Panc1 (cell line): ENCODE results near the gene APOO. TPM values are rescaled to one million over a fixed set of nuclear protein-coding genes. Genes with fewer than 3 reads are reported as not detected.

Experiments used
- ATAC-seq: fragments of 200-7000 bp; cut with Tn5 transposase; 2 replicates; pipeline ENCODE4 v1.9.1; 2020; ENCODE audit warnings: mild to moderate bottlenecking, moderate library complexity
- BruUV-seq: library from RNA; stranded (reverse); fragments of 400-500 nt; replicated peaks from 2 replicates; lab custom pipeline; 2021; lab: Mats Ljungman, UMichigan
- CTCF ChIA-PET: fragments of 300-600 bp; sonication (Branson Sonifier 250); formaldehyde crosslinking; loops from one replicate; lab custom pipeline; 2022; ENCODE audit warnings: antibody characterized with exemption; lab: Charles Lee
- POLR2A ChIA-PET: fragments of 300-600 bp; sonication (Branson Sonifier 250); formaldehyde crosslinking; loops from one replicate; lab custom pipeline; 2022; ENCODE audit warnings: antibody characterized with exemption; lab: Charles Lee
- DNase-seq: peaks from one replicate; pipeline ENCODE4 v3.0.0-alpha.2; 2010; ENCODE audit warnings: low read depth, low spot score
- H3K27ac ChIP-seq: 2 replicates; pipeline ENCODE4 v1.5.1; 2011; ENCODE audit warnings: mild to moderate bottlenecking, low read length, inconsistent platforms
- H3K27me3 ChIP-seq: fragments of 200-500 bp; sonication (Bioruptor generic); 2 replicates; pipeline ENCODE4 v1.6.0; 2014; ENCODE audit warnings: low read length, inconsistent platforms; ENCODE audit not compliant: control insufficient read depth, insufficient read depth
- H3K36me3 ChIP-seq: fragments of 200-500 bp; sonication (Bioruptor generic); 2 replicates; pipeline ENCODE4 v1.5.1; 2014; ENCODE audit warnings: inconsistent platforms, mild to moderate bottlenecking, low read length, moderate library complexity; ENCODE audit not compliant: control insufficient read depth, insufficient read depth
- H3K4me1 ChIP-seq: 2 replicates; pipeline ENCODE4 v1.5.1; 2011; ENCODE audit warnings: inconsistent platforms, mild to moderate bottlenecking, low read length, moderate library complexity; ENCODE audit not compliant: control insufficient read depth, insufficient read depth
- H3K4me3 ChIP-seq, 2 experiments: 2 replicates each; pipeline ENCODE4 v1.5.1; 2011 to 2012; ENCODE audit warnings: low read depth in 2 of 2, low read length in 2 of 2, mild to moderate bottlenecking in 2 of 2, inconsistent platforms in 1 of 2, moderate library complexity in 1 of 2
- H3K9me3 ChIP-seq: fragments of 200-500 bp; sonication (Bioruptor generic); 2 replicates; pipeline ENCODE4 v1.5.1; 2014; ENCODE audit warnings: low read depth, mild to moderate bottlenecking, inconsistent platforms, low read length, moderate library complexity; ENCODE audit not compliant: control insufficient read depth, insufficient read depth
- CTCF ChIP-seq: fragments of 450-650 bp; IDR thresholded peaks from 2 replicates; pipeline ENCODE4 v1.5.1; 2017; ENCODE audit warnings: mild to moderate bottlenecking
- POLR2AphosphoS5 ChIP-seq: IDR thresholded peaks from 2 replicates; pipeline ENCODE4 v1.6.1; 2012; ENCODE audit warnings: mild to moderate bottlenecking, low read depth, low read length, moderate library complexity
- SIN3A ChIP-seq: IDR thresholded peaks from 2 replicates; pipeline ENCODE4 v1.6.1; 2012; ENCODE audit warnings: low read depth, mild to moderate bottlenecking, low read length, moderate library complexity, borderline replicate concordance; ENCODE audit not compliant: insufficient read depth
- TCF7L2 ChIP-seq: IDR thresholded peaks from 2 replicates; pipeline ENCODE4 v1.6.1; 2011; ENCODE audit warnings: mild to moderate bottlenecking, low read depth, low read length, inconsistent platforms
- in situ Hi-C: cut with HindIII; loops from 2 replicates; pipeline ENCODE4 v1.10.0; 2016; ENCODE audit warnings: low sequenced_read_pairs, low pct_unique_long_range_greater_than_20kb
- intact Hi-C: fragments of 100-400 bp; cut with micrococcal nuclease; formaldehyde crosslinking; loops from one replicate; pipeline ENCODE4 v1.10.0; 2022; ENCODE audit not compliant: unreplicated experiment
- total RNA-seq: library from RNA; stranded (reverse); gene quantifications from one replicate; pipeline ENCODE4 v1.2.1, GENCODE V29; 2021; ENCODE audit not compliant: unreplicated experiment
- TF ChIP-seq, protein P1 (sequence below), 2 experiments: IDR thresholded peaks; 2 replicates each; pipeline ENCODE4 v1.6.1; 2011 to 2012; ENCODE audit warnings: low read depth in 2 of 2, control low read depth in 1 of 2, low read length in 1 of 2, mild to moderate bottlenecking in 1 of 2, moderate library complexity in 1 of 2; ENCODE audit not compliant: insufficient read depth in 1 of 2

APOO gene
- total RNA-seq, 1 experiment from 2014 or later, result 36.8 TPM

- Histone ChIP-seq H3K9me3 (no peaks in the 10 kb centered on the region), H3K27ac (no peak overlapping the region), H3K4me1 (peaks cover 13% of the 10 kb centered on the region), H3K4me3 (no peak overlapping the region), H3K36me3 (no peaks in the 10 kb centered on the region), H3K27me3 (no peaks in the 10 kb centered on the region)
- intact Hi-C loops, result no loop called here
- in situ Hi-C loops, result no loop called here
- CTCF ChIA-PET, result interaction anchor here (0.7 kb wide), 1 partner anchor 19 kb away, joined by 6 read pairs; no protein-coding TSS in a partner anchor
- no TSS peak for BruUV-seq
- DNase-seq, result no peak
- ATAC-seq, result no peak
- TF ChIP-seq, protein P1, sequence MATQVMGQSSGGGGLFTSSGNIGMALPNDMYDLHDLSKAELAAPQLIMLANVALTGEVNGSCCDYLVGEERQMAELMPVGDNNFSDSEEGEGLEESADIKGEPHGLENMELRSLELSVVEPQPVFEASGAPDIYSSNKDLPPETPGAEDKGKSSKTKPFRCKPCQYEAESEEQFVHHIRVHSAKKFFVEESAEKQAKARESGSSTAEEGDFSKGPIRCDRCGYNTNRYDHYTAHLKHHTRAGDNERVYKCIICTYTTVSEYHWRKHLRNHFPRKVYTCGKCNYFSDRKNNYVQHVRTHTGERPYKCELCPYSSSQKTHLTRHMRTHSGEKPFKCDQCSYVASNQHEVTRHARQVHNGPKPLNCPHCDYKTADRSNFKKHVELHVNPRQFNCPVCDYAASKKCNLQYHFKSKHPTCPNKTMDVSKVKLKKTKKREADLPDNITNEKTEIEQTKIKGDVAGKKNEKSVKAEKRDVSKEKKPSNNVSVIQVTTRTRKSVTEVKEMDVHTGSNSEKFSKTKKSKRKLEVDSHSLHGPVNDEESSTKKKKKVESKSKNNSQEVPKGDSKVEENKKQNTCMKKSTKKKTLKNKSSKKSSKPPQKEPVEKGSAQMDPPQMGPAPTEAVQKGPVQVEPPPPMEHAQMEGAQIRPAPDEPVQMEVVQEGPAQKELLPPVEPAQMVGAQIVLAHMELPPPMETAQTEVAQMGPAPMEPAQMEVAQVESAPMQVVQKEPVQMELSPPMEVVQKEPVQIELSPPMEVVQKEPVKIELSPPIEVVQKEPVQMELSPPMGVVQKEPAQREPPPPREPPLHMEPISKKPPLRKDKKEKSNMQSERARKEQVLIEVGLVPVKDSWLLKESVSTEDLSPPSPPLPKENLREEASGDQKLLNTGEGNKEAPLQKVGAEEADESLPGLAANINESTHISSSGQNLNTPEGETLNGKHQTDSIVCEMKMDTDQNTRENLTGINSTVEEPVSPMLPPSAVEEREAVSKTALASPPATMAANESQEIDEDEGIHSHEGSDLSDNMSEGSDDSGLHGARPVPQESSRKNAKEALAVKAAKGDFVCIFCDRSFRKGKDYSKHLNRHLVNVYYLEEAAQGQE (IDR thresholded peaks at IDR 0.05; ENCODE audit: insufficient read depth in 1 of 2, low read depth in 2 of 2, low read length in 1 of 2), result no peak
- TF ChIP-seq POLR2AphosphoS5, result no peak
- TF ChIP-seq SIN3A, result no peak
- no peak for TF ChIP-seq TCF7L2
- TF ChIP-seq CTCF, result no peak
- POLR2A ChIA-PET, result no interaction called here
These were observed 58.5 kb downstream of the APOO start for GRCh38 chrX:23849241-23849640.

- no peak for DNase-seq
- POLR2A ChIA-PET, result interaction anchor here (0.5 kb wide), 1 partner anchor 79 kb away, joined by 10 read pairs; no protein-coding TSS in a partner anchor
- no TSS peak for BruUV-seq
These were observed 62.4 kb downstream of the APOO start for GRCh38 chrX:23845351-23845817.

More at GRCh38 chrX:23845351-23845817, 62.4 kb downstream of the APOO start:
- in situ Hi-C loops, result no loop called here
- Histone ChIP-seq H3K4me1 (peaks cover 19% of the 10 kb centered on the region), H3K9me3 (no peaks in the 10 kb centered on the region), H3K27me3 (no peaks in the 10 kb centered on the region), H3K36me3 (no peaks in the 10 kb centered on the region), H3K27ac (peak overlapping the region; percentile 48; the same call in 1 of the 2 replicates), H3K4me3 (no peak overlapping the region)
- ATAC-seq, result no peak
- intact Hi-C loops, result no loop called here
- TF ChIP-seq SIN3A (no peak), CTCF (no peak), POLR2AphosphoS5 (no peak), TCF7L2 (no peak)
- TF ChIP-seq, protein P1 (IDR thresholded peaks at IDR 0.05; ENCODE audit: insufficient read depth in 1 of 2, low read depth in 2 of 2, low read length in 1 of 2), result no peak
- CTCF ChIA-PET, result no interaction called here
